Transverse colon (tissue), 4 donors: ENCODE measurements around the gene BEST4. TPM values are rescaled to one million over a fixed set of nuclear protein-coding genes. Genes with fewer than 3 reads are reported as not detected.
A peak's percentile ranks its signal among the peaks of the same experiment; 100 is the strongest.
"Not testable (repeated sequence)": the region's sequence is repeated elsewhere in the genome, so short reads cannot be mapped to it uniquely, and the experiment has no call there.

Experiments
- DNase-seq: peaks from one replicate; pipeline ENCODE4 v3.0.0-alpha.2; 2019
- H3K27ac ChIP-seq, 4 donors: fragments of 200-600 bp; sonication (generic); 2 replicates each; pipeline ENCODE4 v1.5.1; 2016 to 2018; ENCODE audit warnings: inconsistent platforms in 4 of 4
- H3K27me3 ChIP-seq: fragments of 200-600 bp; sonication (generic); 2 replicates; pipeline ENCODE4 v1.5.1; 2017; ENCODE audit warnings: inconsistent platforms
- H3K36me3 ChIP-seq, 4 donors: fragments of 200-600 bp; sonication (generic); 2 replicates each; pipeline ENCODE4 v1.5.1; 2017 to 2019; ENCODE audit warnings: inconsistent platforms in 4 of 4
- H3K4me1 ChIP-seq, 4 donors: fragments of 200-600 bp; sonication (generic); 2 replicates each; pipeline ENCODE4 v1.5.1; 2017 to 2020; ENCODE audit warnings: inconsistent platforms in 4 of 4
- H3K4me3 ChIP-seq, 4 donors: fragments of 200-600 bp; sonication (generic); 1 replicate in 1 of 4; 2 replicates in 3 of 4; pipeline versions ENCODE4 v1.5.1 to v1.6.1; 2017 to 2019; ENCODE audit warnings: inconsistent platforms in 4 of 4
- H3K9me3 ChIP-seq, 2 donors: fragments of 200-600 bp; sonication (generic); 2 replicates each; pipeline ENCODE4 v1.5.1; 2017 to 2019; ENCODE audit warnings: inconsistent platforms in 2 of 2
- CTCF ChIP-seq, 5 experiments: fragments of 200-600 bp in 3 of 5; fragments of 450-650 bp in 2 of 5; sonication (generic) in 3 of 5; IDR thresholded peaks; 1 replicate in 2 of 5; 2 replicates in 3 of 5; pipeline ENCODE4 v1.5.1; 2016 to 2017; ENCODE audit warnings: antibody characterized with exemption in 5 of 5, inconsistent platforms in 3 of 5, mild to moderate bottlenecking in 2 of 5, moderate library complexity in 1 of 5
- EP300 ChIP-seq: sonication (generic); formaldehyde crosslinking; IDR thresholded peaks from one replicate; pipeline ENCODE4 v1.6.1; 2017; ENCODE audit warnings: antibody characterized with exemption, low read depth
- POLR2A ChIP-seq: fragments of 450-650 bp; IDR thresholded peaks from one replicate; pipeline ENCODE4 v1.6.1; 2016; ENCODE audit warnings: antibody characterized with exemption, mild to moderate bottlenecking, moderate library complexity
- POLR2AphosphoS5 ChIP-seq, 3 donors: sonication (generic); formaldehyde crosslinking; IDR thresholded peaks; one replicate each; pipeline ENCODE4 v1.6.1; 2016; ENCODE audit warnings: antibody characterized with exemption in 3 of 3
- WGBS, 2 donors: methylation state at CpG; one replicate each; pipeline ENCODE4 v1.1.5; 2018; ENCODE audit warnings: low coverage in 1 of 2; 5-methylcytosine and 5-hydroxymethylcytosine counted together
- in situ Hi-C, 4 donors: fragments of 200-750 bp; cut with MboI; loops; one replicate each; pipeline versions ENCODE4 v1.15.0 to v1.15.1; 2017; ENCODE audit warnings: low sequenced_read_pairs in 3 of 4, low pct_ligation_motif_present in 1 of 4, low pct_unique_long_range_greater_than_20kb in 1 of 4
- intact Hi-C: fragments of 100-400 bp; cut with DNase I; formaldehyde crosslinking; loops from one replicate; pipeline ENCODE4 v1.15.1; 2023; ENCODE audit warnings: low total_unique reads
- total RNA-seq, 4 donors: library from RNA; depleted of rRNA; stranded (reverse); fragments of >200 nt; gene quantifications; one replicate each; pipeline ENCODE4 v1.1.0, GENCODE V29; 2016

Gene BEST4
- total RNA-seq, 4 donors from 2014 or later: 48.8 to 208 (median 92.3) TPM

- H3K27ac ChIP-seq: peak overlapping the region; percentile 92 to 97 (median 95)
- intact Hi-C loops (loop anchor here (5.0 kb wide), 1 partner anchor 526 kb away; no protein-coding TSS in a partner anchor), in situ Hi-C loops (loop anchor here in 2 of 4 donors (25.0 kb wide), 2 partner anchors 236 to 536 kb away; partner anchors contain the start of genes HECTD3 (in 1 of the 2) and UROD (in 1 of the 2))
- H3K36me3 ChIP-seq: peaks cover 0 to 20% (median 4%) of the 10 kb centered on the region in 4 donors
- WGBS, 2 donors: 5% methylated on average over 36 of the region's 36 CpGs; no CpG with 5 or more reads in 1 of the 2 donors
- peak; percentile 42 for DNase-seq
- H3K9me3 ChIP-seq: no peaks in the 10 kb centered on the region
- H3K4me3 ChIP-seq: peak overlapping the region; percentile 72 to 81 (median 78)
- no peaks in the 10 kb centered on the region for H3K27me3 ChIP-seq
- TF ChIP-seq CTCF (IDR thresholded peaks at IDR 0.05): no peak
- no peak for TF ChIP-seq POLR2A
- no peak for TF ChIP-seq EP300
- no peak for TF ChIP-seq POLR2AphosphoS5 (IDR thresholded peaks at IDR 0.05)
- peaks cover 9 to 29% (median 21%) of the 10 kb centered on the region in 4 donors for H3K4me1 ChIP-seq
Observed at GRCh38 chr1:44775930-44776729, 11.8 kb downstream of the BEST4 start.

- Histone ChIP-seq H3K4me1 (peaks cover 9 to 29% (median 21%) of the 10 kb centered on the region in 4 donors), H3K27ac (peak within 1 kb of the TSS; percentile 92 to 97 (median 95)), H3K27me3 (no peaks in the 10 kb centered on the region), H3K4me3 (peak within 1 kb of the TSS; percentile 72 to 81 (median 78)), H3K36me3 (peaks cover 0 to 20% (median 4%) of the 10 kb centered on the region in 4 donors), H3K9me3 (no peaks in the 10 kb centered on the region)
- WGBS, 2 donors: 0 to 1% methylated on average over 4 to 46 of the region's 65 CpGs
- intact Hi-C loops: loop anchor here (5.0 kb wide), 1 partner anchor 527 kb away; no protein-coding TSS in a partner anchor
- in situ Hi-C loops: loop anchor here in 2 of 4 donors (25.0 kb wide), 2 partner anchors 237 to 537 kb away; partner anchors contain the start of genes HECTD3 (in 1 of the 2) and UROD (in 1 of the 2)
- DNase-seq: peak; percentile 95
- TF ChIP-seq POLR2AphosphoS5 (IDR thresholded peaks at IDR 0.05) (peak; percentile 99), POLR2A (peak; percentile 97), EP300 (no peak), CTCF (IDR thresholded peaks at IDR 0.05) (no peak)
Observed at GRCh38 chr1:44775078-44775929, 12.7 kb downstream of the BEST4 start, which contains the start of gene RPS8. TSS of gene RPS8 (plus strand) at chr1:44775540. CDS start at chr1:44775597, 57 bp downstream.

GRCh38 chr1:44766421-44766820 is 21.5 kb downstream of the BEST4 start:
- WGBS, 2 donors: 94% methylated on average over 6 of the region's 6 CpGs; no CpG with 5 or more reads in 1 of the 2 donors
- H3K9me3 ChIP-seq, H3K4me3 ChIP-seq, DNase-seq, H3K36me3 ChIP-seq, H3K27ac ChIP-seq, H3K4me1 ChIP-seq, H3K27me3 ChIP-seq, in situ Hi-C loops, intact Hi-C loops: not testable (repeated sequence)

GRCh38 chr1:44760876-44761275 is 27.1 kb downstream of the BEST4 start:
- DNase-seq: no peak
- in situ Hi-C loops: no loop called here
- no peaks in the 10 kb centered on the region for H3K9me3 ChIP-seq
- no peaks in the 10 kb centered on the region for H3K36me3 ChIP-seq
- no peaks in the 10 kb centered on the region for H3K27me3 ChIP-seq
- H3K27ac ChIP-seq: no peak overlapping the region
- 90% methylated on average over 3 of the region's 3 CpGs; no CpG with 5 or more reads in 1 of the 2 donors for WGBS, 2 donors
- intact Hi-C loops: loop anchor here (1.0 kb wide), 1 partner anchor 27 kb away; the partner anchor contains the start of gene BEST4
- TF ChIP-seq CTCF (IDR thresholded peaks at IDR 0.05) (no peak), EP300 (no peak), POLR2A (no peak), POLR2AphosphoS5 (IDR thresholded peaks at IDR 0.05) (no peak)
- no peak overlapping the region for H3K4me3 ChIP-seq
- no peaks in the 10 kb centered on the region for H3K4me1 ChIP-seq
